CD4-positive, alpha-beta T cell (primary cell): ENCODE results near the gene RAPGEF4. TPM values are rescaled to one million over a fixed set of nuclear protein-coding genes. Genes with fewer than 3 reads are reported as not detected.

ENCODE experiments used
- ATAC-seq: fragments of 200-7000 bp; cut with Tn5 transposase; one replicate; pipeline ENCODE4 v1.10.0; 2022; ENCODE audit warnings: mild to moderate bottlenecking; ENCODE audit not compliant: poor library complexity
- CTCF ChIA-PET: fragments of 350-600 bp; sonication (Branson Sonifier 250); formaldehyde crosslinking; loops from one replicate; lab custom pipeline; 2021; ENCODE audit warnings: antibody characterized with exemption, inconsistent platforms; lab: Charles Lee
- POLR2A ChIA-PET: fragments of 350-600 bp; sonication (Branson Sonifier 250); formaldehyde crosslinking; loops from one replicate; lab custom pipeline; 2021; ENCODE audit warnings: antibody characterized with exemption, inconsistent platforms; lab: Charles Lee
- DNase-seq, 14 experiments: peaks; one replicate each; pipeline ENCODE4 v3.0.0-alpha.2; 2013 to 2020; ENCODE audit warnings: mixed read lengths in 2 of 14
- H3K27ac ChIP-seq, 2 donors: one replicate each; pipeline versions ENCODE4 v1.5.1 to v1.7.0; 2013; ENCODE audit warnings: low read length in 2 of 2, low read depth in 1 of 2, mild to moderate bottlenecking in 1 of 2
- H3K27me3 ChIP-seq, 2 experiments: 1 replicate in 1 of 2; 2 replicates in 1 of 2; pipeline versions ENCODE4 v1.6.1 to v1.7.0; 2013; ENCODE audit warnings: low read length in 2 of 2, control low read depth in 1 of 2, mild to moderate bottlenecking in 1 of 2, moderate library complexity in 1 of 2; ENCODE audit not compliant: insufficient read depth in 2 of 2, control insufficient read depth in 1 of 2
- H3K36me3 ChIP-seq: one replicate; pipeline ENCODE4 v1.6.1; 2013; ENCODE audit warnings: low read length, control low read depth; ENCODE audit not compliant: insufficient read depth
- H3K4me1 ChIP-seq: one replicate; pipeline ENCODE4 v1.6.1; 2013; ENCODE audit warnings: low read length, control low read depth; ENCODE audit not compliant: insufficient read depth
- H3K4me3 ChIP-seq: one replicate; pipeline ENCODE4 v1.5.1; 2013; ENCODE audit warnings: mild to moderate bottlenecking, low read length, moderate library complexity
- H3K9me3 ChIP-seq, 2 experiments: 1 replicate in 1 of 2; 2 replicates in 1 of 2; pipeline versions ENCODE4 v1.6.1 to v1.7.0; 2013; ENCODE audit warnings: low read length in 2 of 2, mild to moderate bottlenecking in 2 of 2, control low read depth in 1 of 2, moderate library complexity in 1 of 2; ENCODE audit not compliant: control insufficient read depth in 1 of 2, insufficient read depth in 1 of 2
- H3K27ac Mint-ChIP-seq: one replicate; pipeline ENCODE4 v1.8.0; 2020; ENCODE audit warnings: mixed read lengths
- H3K27me3 Mint-ChIP-seq: one replicate; pipeline ENCODE4 v1.8.0; 2021; ENCODE audit warnings: mixed read lengths
- H3K36me3 Mint-ChIP-seq: one replicate; pipeline ENCODE4 v1.8.0; 2021; ENCODE audit warnings: low read depth, mixed read lengths
- H3K4me1 Mint-ChIP-seq: one replicate; pipeline ENCODE4 v1.8.0; 2021; ENCODE audit warnings: low read depth, mixed read lengths
- H3K4me3 Mint-ChIP-seq: one replicate; pipeline ENCODE4 v1.8.0; 2020; ENCODE audit warnings: mild to moderate bottlenecking, mixed read lengths
- H3K9me3 Mint-ChIP-seq: one replicate; pipeline ENCODE4 v1.8.0; 2020; ENCODE audit warnings: mixed read lengths
- CTCF ChIP-seq: fragments of 200-600 bp; IDR thresholded peaks from one replicate; pipeline ENCODE4 v1.8.0; 2022; ENCODE audit warnings: antibody characterized with exemption, mild to moderate bottlenecking
- intact Hi-C, 2 experiments: fragments of 100-400 bp; cut with DNase I in 1 of 2; cut with micrococcal nuclease in 1 of 2; formaldehyde crosslinking; loops; one replicate each; pipeline versions ENCODE4 v1.15.1 to v1.9.0; 2023 to 2025; cut with DNase I, micrococcal nuclease
- total RNA-seq, 174 experiments: library from RNA in 2 of 174; stranded (reverse) in 2 of 174; gene quantifications; one replicate each; pipeline ENCODE4 v1.2.3 and lab custom pipeline; 2021 to 2026

Gene RAPGEF4
- total RNA-seq, 2 experiments from 2014 or later: 0.69 to 0.73 TPM

GRCh38 chr2:172974762-172975161, 239.1 kb downstream of the RAPGEF4 start:
- Histone ChIP-seq H3K27me3 (no peaks in the 10 kb centered on the region), H3K27ac (no peak overlapping the region), H3K4me1 (no peaks in the 10 kb centered on the region), H3K36me3 (no peaks in the 10 kb centered on the region), H3K9me3 (no peaks in the 10 kb centered on the region), H3K4me3 (no peak overlapping the region)
- POLR2A ChIA-PET: no interaction called here
- DNase-seq (no peak), ATAC-seq (no peak)
- Mint-ChIP-seq H3K4me1 (peaks cover 30% of the 10 kb centered on the region), H3K36me3 (no peaks in the 10 kb centered on the region), H3K27me3 (peaks cover under 1% of the 10 kb centered on the region), H3K4me3 (no peak overlapping the region), H3K9me3 (no peaks in the 10 kb centered on the region), H3K27ac (no peak overlapping the region)
- intact Hi-C loops: no loop called here
- CTCF ChIA-PET: no interaction called here
- TF ChIP-seq CTCF: no peak

GRCh38 chr2:172976116-172976515, 240.5 kb downstream of the RAPGEF4 start:
- H3K9me3 Mint-ChIP-seq: no peaks in the 10 kb centered on the region
- ChIA-PET CTCF (no interaction called here), POLR2A (no interaction called here)
- H3K27me3 Mint-ChIP-seq: peaks cover 5% of the 10 kb centered on the region
- no peaks in the 10 kb centered on the region for H3K36me3 Mint-ChIP-seq
- no peaks in the 10 kb centered on the region for H3K4me1 ChIP-seq
- H3K36me3 ChIP-seq: no peaks in the 10 kb centered on the region
- H3K4me1 Mint-ChIP-seq: peaks cover 17% of the 10 kb centered on the region
- H3K4me3 Mint-ChIP-seq: no peak overlapping the region
- no peak overlapping the region for H3K27ac Mint-ChIP-seq
- no peaks in the 10 kb centered on the region for H3K9me3 ChIP-seq
- H3K27me3 ChIP-seq: peaks cover 0 to 3% of the 10 kb centered on the region in 2 experiments
- intact Hi-C loops: no loop called here
- ATAC-seq: no peak
- H3K4me3 ChIP-seq: no peak overlapping the region
- no peak for DNase-seq
- H3K27ac ChIP-seq: no peak overlapping the region
- no peak for TF ChIP-seq CTCF

- no peak for ATAC-seq
- ChIA-PET POLR2A (no interaction called here), CTCF (no interaction called here)
- H3K9me3 ChIP-seq: no peaks in the 10 kb centered on the region
- no peaks in the 10 kb centered on the region for H3K9me3 Mint-ChIP-seq
- H3K27me3 Mint-ChIP-seq: peaks cover 5% of the 10 kb centered on the region
- H3K36me3 Mint-ChIP-seq: no peaks in the 10 kb centered on the region
- no peak overlapping the region for H3K27ac ChIP-seq
- no peak overlapping the region for H3K4me3 ChIP-seq
- H3K27ac Mint-ChIP-seq: no peak overlapping the region
- H3K4me1 ChIP-seq: no peaks in the 10 kb centered on the region
- intact Hi-C loops: no loop called here
- peaks cover 0 to 3% of the 10 kb centered on the region in 2 experiments for H3K27me3 ChIP-seq
- DNase-seq: no peak
- H3K36me3 ChIP-seq: no peaks in the 10 kb centered on the region
- H3K4me3 Mint-ChIP-seq: no peak overlapping the region
- H3K4me1 Mint-ChIP-seq: peaks cover 10% of the 10 kb centered on the region
- TF ChIP-seq CTCF: no peak
These were observed 241.2 kb downstream of the RAPGEF4 start for GRCh38 chr2:172976816-172977215.
